Measurements from ENCODE around the gene SLC11A1.

Gene SLC11A1

GRCh38 chr2:218344090-218344754 is 37.9 kb upstream of the SLC11A1 start (continued):
- no peak for TF ChIP-seq ZNF362 (tag by site-specific recombination; IDR thresholded peaks at IDR 0.05)
- no peak for TF ChIP-seq GLIS2 (tag by site-specific recombination; IDR thresholded peaks at IDR 0.05)
- no peak for TF ChIP-seq ZBTB11 (tag by site-specific recombination; conservative IDR thresholded peaks at IDR 0.05; ENCODE audit: low read depth)
- TF ChIP-seq, protein P1, sequence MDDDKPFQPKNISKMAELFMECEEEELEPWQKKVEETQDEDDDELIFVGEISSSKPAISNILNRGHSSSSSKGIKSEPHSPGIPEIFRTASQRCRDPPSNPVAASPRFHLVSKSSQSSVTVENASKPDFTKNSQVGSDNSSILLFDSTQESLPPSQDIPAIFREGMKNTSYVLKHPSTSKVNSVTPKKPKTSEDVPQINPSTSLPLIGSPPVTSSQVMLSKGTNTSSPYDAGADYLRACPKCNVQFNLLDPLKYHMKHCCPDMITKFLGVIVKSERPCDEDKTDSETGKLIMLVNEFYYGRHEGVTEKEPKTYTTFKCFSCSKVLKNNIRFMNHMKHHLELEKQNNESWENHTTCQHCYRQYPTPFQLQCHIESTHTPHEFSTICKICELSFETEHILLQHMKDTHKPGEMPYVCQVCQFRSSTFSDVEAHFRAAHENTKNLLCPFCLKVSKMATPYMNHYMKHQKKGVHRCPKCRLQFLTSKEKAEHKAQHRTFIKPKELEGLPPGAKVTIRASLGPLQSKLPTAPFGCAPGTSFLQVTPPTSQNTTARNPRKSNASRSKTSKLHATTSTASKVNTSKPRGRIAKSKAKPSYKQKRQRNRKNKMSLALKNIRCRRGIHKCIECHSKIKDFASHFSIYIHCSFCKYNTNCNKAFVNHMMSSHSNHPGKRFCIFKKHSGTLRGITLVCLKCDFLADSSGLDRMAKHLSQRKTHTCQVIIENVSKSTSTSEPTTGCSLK (tag by site-specific recombination; IDR thresholded peaks at IDR 0.05), result no peak
- no peak for TF ChIP-seq ZNF521 (tag by site-specific recombination; IDR thresholded peaks at IDR 0.05)

- no peak overlapping the region for H3K4me3 ChIP-seq (ENCODE audit: low read depth, low read length)
- H3K27ac ChIP-seq (ENCODE audit: extremely low read depth, low read depth, low read length), result no peak overlapping the region
- no peaks in the 10 kb centered on the region for H3K36me3 ChIP-seq (ENCODE audit: control insufficient read depth in 2 of 2, insufficient read depth in 1 of 2, low read length in 2 of 2)
- no peaks in the 10 kb centered on the region for H3K9me3 ChIP-seq (ENCODE audit: control insufficient read depth, insufficient read depth, low read depth, low read length)
- ChIA-PET CTCF (interaction anchor here (0.6 kb wide), 1 partner anchor 36 kb away, joined by 3 read pairs; no protein-coding TSS in a partner anchor), POLR2A (interaction anchor here (0.6 kb wide), 1 partner anchor 31 kb away, joined by 5 read pairs; no protein-coding TSS in a partner anchor)
- TF ChIP-seq ZNF202 (tag by site-specific recombination; IDR thresholded peaks at IDR 0.05; ENCODE audit: borderline replicate concordance), result no peak
- no peak for TF ChIP-seq ZNF473 (tag by site-specific recombination; IDR thresholded peaks at IDR 0.05)
- TF ChIP-seq ZNF335 (tag by site-specific recombination; conservative IDR thresholded peaks at IDR 0.05), result no peak
- no peak for TF ChIP-seq ZNF10 (tag by site-specific recombination; IDR thresholded peaks at IDR 0.05)
- no peak for TF ChIP-seq ZBTB20 (tag by site-specific recombination; IDR thresholded peaks at IDR 0.05)
- peaks cover 6% of the 10 kb centered on the region for H3K4me1 ChIP-seq (ENCODE audit: control insufficient read depth, insufficient read depth, low read length)
Observed at GRCh38 chr2:218344755-218345417, 37.2 kb upstream of the SLC11A1 start.

GRCh38 chr2:218345491-218346236 is 36.4 kb upstream of the SLC11A1 start:
- H3K9me3 ChIP-seq (ENCODE audit: control insufficient read depth, insufficient read depth, low read depth, low read length), result no peaks in the 10 kb centered on the region
- POLR2A ChIA-PET, result no interaction called here
- no peak overlapping the region; the same call in 1 of the 2 replicates for H3K27ac ChIP-seq (ENCODE audit: extremely low read depth, low read depth, low read length)
- H3K4me3 ChIP-seq (ENCODE audit: low read depth, low read length), result no peak overlapping the region
- H3K4me1 ChIP-seq (ENCODE audit: control insufficient read depth, insufficient read depth, low read length), result peaks cover 6% of the 10 kb centered on the region
- no peaks in the 10 kb centered on the region for H3K36me3 ChIP-seq (ENCODE audit: control insufficient read depth in 2 of 2, insufficient read depth in 1 of 2, low read length in 2 of 2)
- CTCF ChIA-PET, result interaction anchor here (0.6 kb wide), 1 partner anchor 35 kb away, joined by 3 read pairs; no protein-coding TSS in a partner anchor
- TF ChIP-seq ZBTB6 (tag by site-specific recombination; IDR thresholded peaks at IDR 0.05) (no peak), ZNF26 (tag by site-specific recombination; IDR thresholded peaks at IDR 0.05) (no peak), ZNF624 (tag by site-specific recombination; IDR thresholded peaks at IDR 0.05) (no peak), FEZF1 (tag by site-specific recombination; IDR thresholded peaks at IDR 0.05) (peak; percentile 62), ZNF76 (tag by site-specific recombination; IDR thresholded peaks at IDR 0.05; ENCODE audit: borderline replicate concordance, low read depth) (no peak)
- TF ChIP-seq, protein P1 (tag by site-specific recombination; IDR thresholded peaks at IDR 0.05), result no peak
